Stimulated activated CD4-positive, alpha-beta T cell treated with anti-CD3 and anti-CD28 coated beads, Interleukin-12 subunit alpha, Interleukin-12 subunit beta, amount 100 ng/mL, for 4 hours (primary cell): ENCODE results near the gene GTPBP4.
"Not testable (repeated sequence)": the region's sequence is repeated elsewhere in the genome, so short reads cannot be mapped to it uniquely, and the experiment has no call there.

ENCODE experiments used
- DNase-seq: peaks from one replicate; pipeline ENCODE4 v3.0.0-alpha.2; 2020

GTPBP4 gene

GRCh38 chr10:1063232-1063865 lies 75.1 kb downstream of the GTPBP4 start:
- no peak for DNase-seq

- no peak for DNase-seq
Measured at GRCh38 chr10:1064964-1065247, 76.7 kb downstream of the GTPBP4 start.

- not testable (repeated sequence) for DNase-seq
Measured at GRCh38 chr10:1066734-1067133, 78.5 kb downstream of the GTPBP4 start.

GRCh38 chr10:1068380-1069361 lies 80.4 kb downstream of the GTPBP4 start:
- DNase-seq: no peak
